GM12864 (cell line): Measurements from ENCODE around the gene OBP2B.
A peak's percentile ranks its signal among the peaks of the same experiment; 100 is the strongest.

Experiments used
- DNase-seq: peaks from one replicate; pipeline ENCODE4 v3.0.0-alpha.2; 2011; ENCODE audit warnings: low read depth
- H3K4me3 ChIP-seq: 2 replicates; pipeline ENCODE4 v1.5.1; 2011; ENCODE audit warnings: mild to moderate bottlenecking, low read depth, low read length, control low read depth
- CTCF ChIP-seq: IDR thresholded peaks from 2 replicates; pipeline ENCODE4 v1.5.1; 2011; ENCODE audit warnings: low read depth, mild to moderate bottlenecking, moderate library complexity, low read length, control low read depth, inconsistent platforms; ENCODE audit errors: missing control alignments

Gene OBP2B

GRCh38 chr9:133194597-133194996 is 14.5 kb downstream of the OBP2B start:
- H3K4me3 ChIP-seq = no peak overlapping the region
- DNase-seq = no peak
- no peak for TF ChIP-seq CTCF

GRCh38 chr9:133191989-133192388 is 17.1 kb downstream of the OBP2B start:
- DNase-seq = no peak
- no peak for TF ChIP-seq CTCF
- no peak overlapping the region for H3K4me3 ChIP-seq

GRCh38 chr9:133189826-133190225 is 19.2 kb downstream of the OBP2B start:
- no peak overlapping the region for H3K4me3 ChIP-seq
- no peak for DNase-seq
- TF ChIP-seq CTCF = no peak

GRCh38 chr9:133188843-133189180 is 20.2 kb downstream of the OBP2B start:
- DNase-seq = no peak
- TF ChIP-seq CTCF = no peak
- H3K4me3 ChIP-seq = no peak overlapping the region

- TF ChIP-seq CTCF = peak; percentile 34
- no peak overlapping the region for H3K4me3 ChIP-seq
- no peak for DNase-seq
These were observed 20.8 kb downstream of the OBP2B start for GRCh38 chr9:133188006-133188842.

- no peak for DNase-seq
- no peak overlapping the region for H3K4me3 ChIP-seq
- TF ChIP-seq CTCF = no peak
These were observed 21.5 kb downstream of the OBP2B start for GRCh38 chr9:133187561-133188005.

- no peak for DNase-seq
- TF ChIP-seq CTCF = no peak
- no peak overlapping the region for H3K4me3 ChIP-seq
These were observed 22.3 kb downstream of the OBP2B start for GRCh38 chr9:133186736-133187135.
